GM12878 (cell line): Measurements from ENCODE around the gene CAMK2D. TPM values are rescaled to one million over a fixed set of nuclear protein-coding genes. Genes with fewer than 3 reads are reported as not detected.

Experiments
- ATAC-seq: fragments of 200-7000 bp; cut with Tn5 transposase; 3 replicates; pipeline ENCODE4 v1.9.1; 2020; ENCODE audit warnings: mild to moderate bottlenecking, moderate library complexity
- BruUV-seq: library from RNA; stranded (reverse); fragments of 400-500 nt; replicated peaks from 2 replicates; lab custom pipeline; 2021; lab: Mats Ljungman, UMichigan
- CTCF ChIA-PET: fragments of 300-600 bp; sonication (Branson Sonifier 250); formaldehyde crosslinking; extraction: SDS; loops from one replicate; lab custom pipeline; 2021; ENCODE audit warnings: inconsistent platforms; lab: Yijun Ruan, JAX
- POLR2A ChIA-PET: fragments of 350-600 bp; formaldehyde crosslinking; extraction: SDS; loops from one replicate; lab custom pipeline; 2021; ENCODE audit warnings: inconsistent platforms; lab: Charles Lee
- RAD21 ChIA-PET: fragments of 300-600 bp; sonication (Branson Sonifier 250); formaldehyde crosslinking; loops from one replicate; lab custom pipeline; 2023; ENCODE audit warnings: antibody characterized with exemption; ENCODE audit not compliant: unreplicated experiment; lab: Charles Lee
- SMC1A ChIA-PET: fragments of 300-600 bp; sonication (Branson Sonifier 250); formaldehyde crosslinking; loops from one replicate; lab custom pipeline; 2023; ENCODE audit not compliant: unreplicated experiment, uncharacterized antibody; lab: Charles Lee
- DNase-seq: peaks from one replicate; pipeline ENCODE4 v3.0.0-alpha.2; 2011; ENCODE audit warnings: low read depth, low spot score
- FAIRE-seq: peaks from 3 replicates; lab custom pipeline; 2011; peaks lifted over from hg19 to GRCh38; lab: Jason Lieb, UNC
- H2AFZ ChIP-seq: 2 replicates; pipeline ENCODE4 v1.6.0; 2011; ENCODE audit warnings: low read depth, low read length, control low read depth; ENCODE audit not compliant: control insufficient read depth
- H3K27ac ChIP-seq: 2 replicates; pipeline ENCODE4 v1.5.1; 2011; ENCODE audit warnings: control low read depth; ENCODE audit not compliant: control insufficient read depth, insufficient read depth
- H3K27me3 ChIP-seq, 2 experiments: replicated peaks in 1 of 2; 2 replicates each; pipeline versions ENCODE4 v1.6.0 to v1.6.1; 2011; ENCODE audit warnings: low read length in 1 of 2; ENCODE audit not compliant: control insufficient read depth in 2 of 2, insufficient read depth in 2 of 2
- H3K36me3 ChIP-seq, 2 experiments: 2 replicates each; pipeline ENCODE4 v1.5.1; 2011; ENCODE audit warnings: low read length in 1 of 2; ENCODE audit not compliant: control insufficient read depth in 2 of 2, insufficient read depth in 2 of 2
- H3K4me1 ChIP-seq: 2 replicates; pipeline ENCODE4 v1.6.1; 2011; ENCODE audit warnings: mild to moderate bottlenecking, low read length, moderate library complexity, mixed read lengths; ENCODE audit not compliant: control insufficient read depth, insufficient read depth
- H3K4me2 ChIP-seq: 2 replicates; pipeline ENCODE4 v1.6.0; 2011; ENCODE audit warnings: control low read depth; ENCODE audit not compliant: control insufficient read depth, insufficient read depth
- H3K4me3 ChIP-seq: fragments of 200-600 bp; sonication (generic); 2 replicates; pipeline ENCODE4 v1.5.1; 2016
- H3K79me2 ChIP-seq: 2 replicates; pipeline ENCODE4 v1.6.0; 2011; ENCODE audit warnings: low read length; ENCODE audit not compliant: control insufficient read depth, insufficient read depth
- H3K9ac ChIP-seq: 2 replicates; pipeline ENCODE4 v1.8.0; 2011; ENCODE audit warnings: low read length, control low read depth, mixed read lengths; ENCODE audit not compliant: control insufficient read depth, insufficient read depth
- H3K9me3 ChIP-seq: replicated peaks from 3 replicates; pipeline ENCODE4 v1.5.1; 2011; ENCODE audit warnings: mild to moderate bottlenecking, low read length; ENCODE audit not compliant: control insufficient read depth, insufficient read depth
- H4K20me1 ChIP-seq: 2 replicates; pipeline ENCODE4 v1.6.0; 2011; ENCODE audit not compliant: control insufficient read depth, insufficient read depth
- CBX5 ChIP-seq: sonication (generic); IDR thresholded peaks from 2 replicates; pipeline ENCODE4 v1.6.1; 2016; ENCODE audit warnings: low read depth, moderate library complexity, mild to moderate bottlenecking, inconsistent platforms
- CEBPB ChIP-seq, 2 experiments: fragments of 150-350 bp in 1 of 2; IDR thresholded peaks; 2 replicates each; pipeline ENCODE4 v1.6.1; 2012 to 2014; ENCODE audit warnings: low read depth in 2 of 2, low read length in 2 of 2, borderline replicate concordance in 1 of 2, inconsistent platforms in 1 of 2
- CREM ChIP-seq: IDR thresholded peaks from 2 replicates; pipeline ENCODE4 v1.6.1; 2014; ENCODE audit warnings: antibody characterized with exemption, low read depth
- E2F8 ChIP-seq: fragments of 450-650 bp; IDR thresholded peaks from 2 replicates; pipeline ENCODE4 v1.6.1; 2018; ENCODE audit warnings: mild to moderate bottlenecking, low read depth, moderate library complexity; ENCODE audit not compliant: partially characterized antibody
- E4F1 ChIP-seq: fragments of 450-650 bp; IDR thresholded peaks from 2 replicates; pipeline ENCODE4 v1.6.1; 2018; ENCODE audit warnings: borderline replicate concordance, mild to moderate bottlenecking; ENCODE audit not compliant: partially characterized antibody
- HDAC2 ChIP-seq: fragments of 200-600 bp; sonication (generic); IDR thresholded peaks from 2 replicates; pipeline ENCODE4 v1.6.1; 2017
- HDGF ChIP-seq: fragments of 450-650 bp; IDR thresholded peaks from 2 replicates; pipeline ENCODE4 v1.6.1; 2016; ENCODE audit warnings: antibody characterized with exemption
- IRF5 ChIP-seq: fragments of 450-650 bp; IDR thresholded peaks from 2 replicates; pipeline ENCODE4 v1.6.1; 2017; ENCODE audit warnings: borderline replicate concordance
- RAD51 ChIP-seq: fragments of 450-650 bp; IDR thresholded peaks from 2 replicates; pipeline ENCODE4 v1.6.1; 2016; ENCODE audit warnings: moderate library complexity, mild to moderate bottlenecking, inconsistent platforms
- ZNF592 ChIP-seq: fragments of 450-650 bp; IDR thresholded peaks from 2 replicates; pipeline ENCODE4 v1.6.1; 2017; ENCODE audit warnings: mild to moderate bottlenecking, moderate library complexity
- WGBS: methylation state at CpG from one replicate; pipeline ENCODE4 v1.1.6; 2016; ENCODE audit warnings: low lambda C conversion rate; ENCODE audit not compliant: insufficient replicate concordance, insufficient coverage; ENCODE audit errors: missing lambda C conversion rate; 5-methylcytosine and 5-hydroxymethylcytosine counted together
- in situ Hi-C: fragments of 300-500 bp; cut with MboI; formaldehyde crosslinking; loops from 9 replicates; pipeline ENCODE4 v1.14.3; 2018; ENCODE audit warnings: mixed read lengths
- intact Hi-C: fragments of 100-400 bp; cut with micrococcal nuclease; formaldehyde crosslinking; loops from one replicate; pipeline ENCODE4 v1.14.2; 2022; ENCODE audit not compliant: unreplicated experiment
- polyA plus RNA-seq, 11 experiments: library from polyadenylated mRNA; depleted of rRNA in 4 of 11; unstranded in 6 of 11; stranded (reverse) in 5 of 11; fragments of >200 nt; fragmentation: Nextera tagmentation in 4 of 11; fragmentation: Illumina TruSeq in 1 of 11; extraction: Ambion mirVana in 4 of 11; extraction: Trizol in 1 of 11; gene quantifications; 1 replicate in 1 of 11; 2 replicates in 10 of 11; pipeline versions ENCODE4 v1.2.1 to v1.2.3, GENCODE V29; 2011 to 2016; ENCODE audit warnings: inconsistent platforms in 2 of 11, missing spikeins in 2 of 11, low read depth in 1 of 11
- total RNA-seq, 4 experiments: library from RNA; depleted of rRNA in 3 of 4; stranded (reverse); fragments of >200 nt in 3 of 4; fragmentation: Illumina TruSeq in 1 of 4; extraction: Trizol in 1 of 4; gene quantifications; 2 replicates each; pipeline versions ENCODE4 v1.2.1 to v1.2.3, GENCODE V29; 2013 to 2021

Gene CAMK2D
- total and polyA plus RNA-seq, 10 of the 15 experiments (the other 5 are each of a cell fraction or from before 2014, with no cell fraction given), result 6.9 to 88.5 (median 12.9) TPM

GRCh38 chr4:113452152-113452551 is 309.4 kb downstream of the CAMK2D start:
- BruUV-seq, result no TSS peak

More at GRCh38 chr4:113452152-113452551, 309.4 kb downstream of the CAMK2D start:
- Histone ChIP-seq H3K4me3 (no peak overlapping the region), H4K20me1 (no peaks in the 10 kb centered on the region), H3K4me1 (no peaks in the 10 kb centered on the region; the same call in none of the 2 replicates), H3K4me2 (no peak overlapping the region), H2AFZ (no peak overlapping the region), H3K9me3 (no peaks in the 10 kb centered on the region), H3K36me3 (peaks cover 0 to 6% of the 10 kb centered on the region in 2 experiments; a peak in 2 of 4 replicates), H3K79me2 (no peaks in the 10 kb centered on the region), H3K9ac (no peak overlapping the region), H3K27ac (no peak overlapping the region), H3K27me3 (no peaks in the 10 kb centered on the region)
- ATAC-seq (no peak), FAIRE-seq (no peak), DNase-seq (no peak)
- intact Hi-C loops, result no loop called here
- 100% methylated on average over 1 of the region's 1 CpG for WGBS
- ChIA-PET RAD21 (no interaction called here), SMC1A (interaction anchor here (0.6 to 1.5 kb wide), 3 partner anchors 47 to 599 kb away, joined by 3 to 4 read pairs (median 4); no protein-coding TSS in a partner anchor), POLR2A (interaction anchor here (0.6 to 0.7 kb wide), 2 partner anchors 10 to 590 kb away, joined by 3 to 5 read pairs; no protein-coding TSS in a partner anchor), CTCF (interaction anchor here (1.1 kb wide), 1 partner anchor 57 kb away, joined by 3 read pairs; no protein-coding TSS in a partner anchor)
- in situ Hi-C loops, result no loop called here
- TF ChIP-seq CEBPB (IDR thresholded peaks at IDR 0.05; ENCODE audit: borderline replicate concordance in 1 of 2, low read depth in 2 of 2, low read length in 2 of 2) (no peak), IRF5 (no peak), ZNF592 (no peak), CBX5 (no peak), HDAC2 (no peak), E4F1 (no peak), E2F8 (no peak), RAD51 (no peak), HDGF (no peak), CREM (no peak)
